Prostate gland (tissue), 2 donors: ENCODE measurements around the gene TMOD3. TPM values are rescaled to one million over a fixed set of nuclear protein-coding genes. Genes with fewer than 3 reads are reported as not detected.

ENCODE experiments used
- DNase-seq: peaks from one replicate; pipeline ENCODE4 v3.0.0-alpha.2; 2019; ENCODE audit warnings: low spot score
- H3K27ac ChIP-seq, 2 donors: fragments of 200-600 bp; sonication (generic); 2 replicates each; pipeline ENCODE4 v1.5.1; 2017 to 2019
- H3K27me3 ChIP-seq: fragments of 200-600 bp; sonication (generic); replicated peaks from 2 replicates; pipeline ENCODE4 v1.5.1; 2019; ENCODE audit not compliant: insufficient read depth
- H3K36me3 ChIP-seq, 2 donors: fragments of 200-600 bp; sonication (generic); 1 replicate in 1 of 2; 2 replicates in 1 of 2; pipeline versions ENCODE4 v1.5.1 to v1.8.1; 2017 to 2019
- H3K4me1 ChIP-seq: fragments of 200-600 bp; sonication (generic); replicated peaks from 2 replicates; pipeline ENCODE4 v1.5.1; 2019
- H3K4me3 ChIP-seq, 2 donors: fragments of 200-600 bp; sonication (generic); 2 replicates each; pipeline ENCODE4 v1.5.1; 2017 to 2019
- H3K9me3 ChIP-seq: fragments of 200-600 bp; sonication (generic); 2 replicates; pipeline ENCODE4 v1.5.1; 2017
- POLR2A ChIP-seq: fragments of 450-650 bp; IDR thresholded peaks from one replicate; pipeline ENCODE4 v1.6.1; 2016; ENCODE audit warnings: antibody characterized with exemption, mild to moderate bottlenecking
- POLR2AphosphoS5 ChIP-seq: sonication (generic); formaldehyde crosslinking; IDR thresholded peaks from one replicate; pipeline ENCODE4 v1.6.1; 2017; ENCODE audit warnings: antibody characterized with exemption
- WGBS: methylation state at CpG from one replicate; pipeline ENCODE4 v1.1.5; 2018; 5-methylcytosine and 5-hydroxymethylcytosine counted together
- intact Hi-C: fragments of 100-400 bp; cut with DNase I; formaldehyde crosslinking; loops from one replicate; pipeline ENCODE4 v1.14.2; 2022
- total RNA-seq, 2 donors: library from RNA; depleted of rRNA; stranded (reverse); fragments of >200 nt; gene quantifications; one replicate each; pipeline ENCODE4 v1.1.0, GENCODE V29; 2016
- TF ChIP-seq, protein P1 (sequence below), 4 experiments: fragments of 200-600 bp in 2 of 4; fragments of 450-650 bp in 2 of 4; sonication (generic) in 2 of 4; IDR thresholded peaks; 1 replicate in 3 of 4; 2 replicates in 1 of 4; pipeline ENCODE4 v1.5.1; 2016 to 2019; ENCODE audit warnings: antibody characterized with exemption in 4 of 4, mild to moderate bottlenecking in 2 of 4, moderate library complexity in 2 of 4

The TMOD3 gene
- total RNA-seq, 2 donors from 2014 or later = 17.2 to 19.6 TPM

DNA sequence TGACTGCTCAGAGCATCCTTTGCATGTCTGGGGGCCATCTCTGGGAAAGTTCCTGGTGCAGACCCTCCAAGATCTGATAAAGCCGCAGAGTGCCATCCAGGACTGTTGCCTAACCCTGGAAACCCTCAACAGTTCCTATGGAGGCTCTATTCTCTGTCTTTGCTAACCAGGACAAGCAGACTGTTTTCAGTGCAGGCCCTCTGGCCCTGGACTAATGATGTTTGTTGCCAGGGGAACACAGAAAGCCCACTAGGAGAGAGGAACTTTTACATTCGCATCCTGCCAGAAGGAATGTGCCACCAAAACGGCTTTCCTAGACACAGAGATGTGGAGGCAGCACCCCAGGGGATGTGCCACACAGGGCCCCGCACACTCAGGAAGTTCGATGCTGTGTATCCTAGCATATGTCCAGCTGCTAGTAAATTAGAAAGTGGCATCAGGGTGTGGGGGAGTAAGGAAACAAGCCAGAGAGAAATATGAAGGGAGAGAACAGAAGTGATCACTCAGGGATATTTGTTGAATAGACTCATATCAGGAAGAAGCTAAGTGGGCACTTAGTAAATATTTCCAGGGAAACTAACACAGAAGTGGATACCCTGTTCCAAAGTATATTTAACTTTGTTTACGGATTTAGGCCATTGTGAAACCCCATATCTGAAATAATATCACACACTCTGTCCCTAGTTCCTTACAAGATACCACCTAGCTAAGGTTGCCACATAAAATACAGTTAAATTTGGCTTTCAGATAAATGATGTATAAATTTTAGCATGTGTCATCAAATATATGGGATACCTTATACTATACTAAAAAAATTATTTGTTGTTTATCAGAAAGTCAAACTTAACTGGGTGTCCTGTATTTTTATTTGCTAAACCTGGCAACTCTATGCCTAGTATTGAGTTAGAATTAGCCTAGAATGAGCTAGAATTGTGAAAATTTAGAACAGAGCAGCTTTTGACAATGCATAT is 29.9 kb upstream of the TMOD3 start:
- DNase-seq = no peak
- TF ChIP-seq, protein P1, sequence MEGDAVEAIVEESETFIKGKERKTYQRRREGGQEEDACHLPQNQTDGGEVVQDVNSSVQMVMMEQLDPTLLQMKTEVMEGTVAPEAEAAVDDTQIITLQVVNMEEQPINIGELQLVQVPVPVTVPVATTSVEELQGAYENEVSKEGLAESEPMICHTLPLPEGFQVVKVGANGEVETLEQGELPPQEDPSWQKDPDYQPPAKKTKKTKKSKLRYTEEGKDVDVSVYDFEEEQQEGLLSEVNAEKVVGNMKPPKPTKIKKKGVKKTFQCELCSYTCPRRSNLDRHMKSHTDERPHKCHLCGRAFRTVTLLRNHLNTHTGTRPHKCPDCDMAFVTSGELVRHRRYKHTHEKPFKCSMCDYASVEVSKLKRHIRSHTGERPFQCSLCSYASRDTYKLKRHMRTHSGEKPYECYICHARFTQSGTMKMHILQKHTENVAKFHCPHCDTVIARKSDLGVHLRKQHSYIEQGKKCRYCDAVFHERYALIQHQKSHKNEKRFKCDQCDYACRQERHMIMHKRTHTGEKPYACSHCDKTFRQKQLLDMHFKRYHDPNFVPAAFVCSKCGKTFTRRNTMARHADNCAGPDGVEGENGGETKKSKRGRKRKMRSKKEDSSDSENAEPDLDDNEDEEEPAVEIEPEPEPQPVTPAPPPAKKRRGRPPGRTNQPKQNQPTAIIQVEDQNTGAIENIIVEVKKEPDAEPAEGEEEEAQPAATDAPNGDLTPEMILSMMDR (IDR thresholded peaks at IDR 0.05) = no peak
- no peak for TF ChIP-seq POLR2AphosphoS5
- TF ChIP-seq POLR2A = no peak
- WGBS = 77% methylated on average over 6 of the region's 6 CpGs

GRCh38 chr15:51801391-51801835 is 28.0 kb upstream of the TMOD3 start:
- no peaks in the 10 kb centered on the region for H3K9me3 ChIP-seq
- DNase-seq = no peak
- no peaks in the 10 kb centered on the region for H3K4me1 ChIP-seq
- H3K27ac ChIP-seq = no peak overlapping the region
- no peaks in the 10 kb centered on the region for H3K27me3 ChIP-seq
- intact Hi-C loops = no loop called here
- H3K4me3 ChIP-seq = no peak overlapping the region
- TF ChIP-seq POLR2A = no peak
- TF ChIP-seq, protein P1 (IDR thresholded peaks at IDR 0.05) = no peak
- no peaks in the 10 kb centered on the region for H3K36me3 ChIP-seq
- 77% methylated on average over 3 of the region's 3 CpGs for WGBS

More for the DNA sequence above, 29.9 kb upstream of the TMOD3 start:
- no peaks in the 10 kb centered on the region for H3K9me3 ChIP-seq
- no peak overlapping the region for H3K27ac ChIP-seq
- no peaks in the 10 kb centered on the region for H3K4me1 ChIP-seq
- no peaks in the 10 kb centered on the region for H3K36me3 ChIP-seq
- no peak overlapping the region for H3K4me3 ChIP-seq
- intact Hi-C loops = no loop called here
- no peaks in the 10 kb centered on the region for H3K27me3 ChIP-seq

GRCh38 chr15:51802593-51802992 is 26.9 kb upstream of the TMOD3 start:
- no peaks in the 10 kb centered on the region for H3K9me3 ChIP-seq
- no peak overlapping the region for H3K4me3 ChIP-seq
- no peak overlapping the region for H3K27ac ChIP-seq
- no peak for DNase-seq
- H3K4me1 ChIP-seq = no peaks in the 10 kb centered on the region
- TF ChIP-seq POLR2AphosphoS5 (no peak), POLR2A (no peak)
- TF ChIP-seq, protein P1 (IDR thresholded peaks at IDR 0.05) = no peak
- H3K27me3 ChIP-seq = no peaks in the 10 kb centered on the region
- WGBS = 84% methylated on average over 5 of the region's 5 CpGs
- H3K36me3 ChIP-seq = no peaks in the 10 kb centered on the region
- intact Hi-C loops = no loop called here

DNA sequence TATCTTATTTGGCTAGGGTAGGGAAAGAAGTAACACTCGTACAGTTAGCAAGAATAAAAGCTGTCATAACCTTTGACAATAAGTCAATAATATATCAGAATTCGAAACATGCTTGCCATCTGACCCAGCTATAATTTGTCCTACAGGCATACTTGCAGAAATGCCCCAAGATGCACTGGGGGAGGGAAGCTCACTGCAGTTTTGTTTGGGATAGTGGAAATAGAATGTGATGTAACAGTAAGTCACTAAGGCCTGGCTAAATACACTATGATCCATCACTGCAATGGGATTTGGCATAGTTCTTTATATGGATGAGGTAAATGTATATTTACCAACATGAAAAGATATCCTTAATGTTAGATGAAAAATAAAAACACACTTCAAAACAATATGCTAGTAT is 25.5 kb upstream of the TMOD3 start:
- Histone ChIP-seq H3K9me3 (no peaks in the 10 kb centered on the region), H3K36me3 (no peaks in the 10 kb centered on the region), H3K4me1 (no peaks in the 10 kb centered on the region), H3K4me3 (no peak overlapping the region), H3K27ac (no peak overlapping the region), H3K27me3 (no peaks in the 10 kb centered on the region)
- intact Hi-C loops = no loop called here
- WGBS = 95% methylated on average over 2 of the region's 2 CpGs
- DNase-seq = no peak
- TF ChIP-seq POLR2AphosphoS5 (no peak), POLR2A (no peak)
- TF ChIP-seq, protein P1 (IDR thresholded peaks at IDR 0.05) = no peak

GRCh38 chr15:51806123-51806522 is 23.3 kb upstream of the TMOD3 start:
- intact Hi-C loops = no loop called here
- 81% methylated on average over 2 of the region's 2 CpGs for WGBS
- Histone ChIP-seq H3K4me3 (no peak overlapping the region), H3K36me3 (no peaks in the 10 kb centered on the region), H3K9me3 (no peaks in the 10 kb centered on the region), H3K27ac (no peak overlapping the region), H3K4me1 (no peaks in the 10 kb centered on the region), H3K27me3 (no peaks in the 10 kb centered on the region)
- TF ChIP-seq, protein P1 (IDR thresholded peaks at IDR 0.05) = no peak
- TF ChIP-seq POLR2AphosphoS5 (no peak), POLR2A (no peak)
- DNase-seq = no peak
